HL-60 (cell line): ENCODE data around the gene HESX1.

Source experiments
- SPI1 ChIP-seq: IDR thresholded peaks from 2 replicates; pipeline ENCODE4 v1.6.1; 2012; ENCODE audit warnings: low read depth, mild to moderate bottlenecking, borderline replicate concordance
- TF ChIP-seq, protein P1 (sequence below): IDR thresholded peaks from one replicate; pipeline ENCODE4 v1.5.1; 2011; ENCODE audit warnings: low read length, control low read depth, inconsistent platforms; ENCODE audit not compliant: insufficient read depth

DNA sequence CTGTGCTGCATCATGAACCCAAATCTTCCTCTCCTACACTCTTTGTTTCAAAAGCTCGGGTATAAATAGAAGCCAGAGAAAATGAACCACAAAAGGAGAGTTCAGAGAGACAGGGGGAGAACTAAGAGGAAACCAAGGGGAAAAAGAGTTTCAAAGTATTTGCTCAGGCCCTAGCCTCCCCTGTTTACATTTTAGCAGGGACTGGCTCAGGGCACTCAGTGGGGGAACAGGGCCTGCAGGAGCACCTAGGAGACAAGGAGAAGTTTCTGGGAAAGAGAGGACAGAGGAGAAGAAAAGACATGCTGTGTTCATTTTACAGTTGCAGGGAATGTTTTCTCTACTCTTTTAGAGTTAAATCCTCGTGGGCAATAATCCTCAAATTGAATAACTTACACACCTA is 26.1 kb downstream of the HESX1 start:
- TF ChIP-seq SPI1: no peak
- TF ChIP-seq, protein P1, sequence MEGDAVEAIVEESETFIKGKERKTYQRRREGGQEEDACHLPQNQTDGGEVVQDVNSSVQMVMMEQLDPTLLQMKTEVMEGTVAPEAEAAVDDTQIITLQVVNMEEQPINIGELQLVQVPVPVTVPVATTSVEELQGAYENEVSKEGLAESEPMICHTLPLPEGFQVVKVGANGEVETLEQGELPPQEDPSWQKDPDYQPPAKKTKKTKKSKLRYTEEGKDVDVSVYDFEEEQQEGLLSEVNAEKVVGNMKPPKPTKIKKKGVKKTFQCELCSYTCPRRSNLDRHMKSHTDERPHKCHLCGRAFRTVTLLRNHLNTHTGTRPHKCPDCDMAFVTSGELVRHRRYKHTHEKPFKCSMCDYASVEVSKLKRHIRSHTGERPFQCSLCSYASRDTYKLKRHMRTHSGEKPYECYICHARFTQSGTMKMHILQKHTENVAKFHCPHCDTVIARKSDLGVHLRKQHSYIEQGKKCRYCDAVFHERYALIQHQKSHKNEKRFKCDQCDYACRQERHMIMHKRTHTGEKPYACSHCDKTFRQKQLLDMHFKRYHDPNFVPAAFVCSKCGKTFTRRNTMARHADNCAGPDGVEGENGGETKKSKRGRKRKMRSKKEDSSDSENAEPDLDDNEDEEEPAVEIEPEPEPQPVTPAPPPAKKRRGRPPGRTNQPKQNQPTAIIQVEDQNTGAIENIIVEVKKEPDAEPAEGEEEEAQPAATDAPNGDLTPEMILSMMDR: no peak
